Measurements from ENCODE around the gene MEX3D.

The MEX3D gene

GRCh38 chr19:1593501-1593772, 25.3 kb upstream of the MEX3D start:
- DNase-seq (ENCODE audit: low read depth in 2 of 2), result no peak

- peak; percentile 79 to 82 for DNase-seq (ENCODE audit: low read depth in 2 of 2)
These were observed 24.8 kb upstream of the MEX3D start, which contains the start of gene MBD3 for GRCh38 chr19:1592755-1593500. Gene MBD3, minus strand, starts transcription at chr19:1592865. Its CDS starts 234 bp downstream, at chr19:1592631.

- DNase-seq (ENCODE audit: low read depth in 2 of 2), result peak; percentile 71 to 76
These were observed 24.1 kb upstream of the MEX3D start for GRCh38 chr19:1592024-1592754.

GRCh38 chr19:1591421-1592023, 23.4 kb upstream of the MEX3D start:
- no peak for DNase-seq (ENCODE audit: low read depth in 2 of 2)

GRCh38 chr19:1590641-1591397, 22.7 kb upstream of the MEX3D start:
- DNase-seq (ENCODE audit: low read depth in 2 of 2), result no peak

- DNase-seq (ENCODE audit: low read depth in 2 of 2), result no peak
These were observed 19.7 kb upstream of the MEX3D start for GRCh38 chr19:1587872-1588271.

GRCh38 chr19:1585243-1585580, 17.1 kb upstream of the MEX3D start:
- DNase-seq (ENCODE audit: low read depth in 2 of 2), result no peak

- no peak for DNase-seq (ENCODE audit: low read depth in 2 of 2)
These were observed 16.5 kb upstream of the MEX3D start for GRCh38 chr19:1584500-1585242.

GRCh38 chr19:1582201-1582600, 14.1 kb upstream of the MEX3D start:
- DNase-seq (ENCODE audit: low read depth in 2 of 2), result no peak

- no peak for DNase-seq (ENCODE audit: low read depth in 2 of 2)
These were observed 12.8 kb upstream of the MEX3D start for GRCh38 chr19:1580957-1581356.

GRCh38 chr19:1580382-1580781, 12.3 kb upstream of the MEX3D start:
- DNase-seq (ENCODE audit: low read depth in 2 of 2), result no peak

- no peak for DNase-seq (ENCODE audit: low read depth in 2 of 2)
These were observed 11.1 kb upstream of the MEX3D start for GRCh38 chr19:1579222-1579621.

- DNase-seq (ENCODE audit: low read depth in 2 of 2), result no peak
These were observed 9.9 kb upstream of the MEX3D start for GRCh38 chr19:1577929-1578618.

- DNase-seq (ENCODE audit: low read depth in 2 of 2), result no peak
These were observed 9.2 kb upstream of the MEX3D start for GRCh38 chr19:1577090-1577928.

GRCh38 chr19:1576242-1577089, 8.3 kb upstream of the MEX3D start:
- no peak for DNase-seq (ENCODE audit: low read depth in 2 of 2)

GRCh38 chr19:1575323-1576241, 7.5 kb upstream of the MEX3D start:
- no peak for DNase-seq (ENCODE audit: low read depth in 2 of 2)

- DNase-seq (ENCODE audit: low read depth in 2 of 2), result no peak
These were observed 6.4 kb upstream of the MEX3D start for GRCh38 chr19:1574354-1575136.

Measured in fibroblast of skin of left quadriceps (primary cell).